SU-DHL-6 (cell line): ENCODE measurements around the gene RSPRY1.
"Not testable (repeated sequence)": the region's sequence is repeated elsewhere in the genome, so short reads cannot be mapped to it uniquely, and the experiment has no call there.

Experiments used
- CTCF ChIP-seq: fragments of 200-600 bp; sonication (generic); IDR thresholded peaks from one replicate; pipeline ENCODE4 v1.5.1; 2017; ENCODE audit warnings: antibody characterized with exemption, mild to moderate bottlenecking, low read length, moderate library complexity; ENCODE audit not compliant: insufficient read depth, poor library complexity, severe bottlenecking
- EZH2phosphoT487 ChIP-seq: fragments of 200-600 bp; sonication (generic), shearing (Covaris generic); conservative IDR thresholded peaks from 2 replicates; pipeline ENCODE4 v1.6.1; 2018; ENCODE audit warnings: mild to moderate bottlenecking, antibody characterized with exemption, low read length, moderate library complexity, mixed read lengths

GRCh38 chr16:57189527-57189926, 3.4 kb downstream of the RSPRY1 start:
- TF ChIP-seq CTCF, EZH2phosphoT487: not testable (repeated sequence)
